Breast epithelium (tissue), 3 donors: Measurements from ENCODE around the gene SEPTIN1.

Source experiments
- CTCF ChIP-seq, 3 donors: fragments of 450-650 bp; IDR thresholded peaks; one replicate each; pipeline ENCODE4 v1.5.1; 2016 to 2017; ENCODE audit warnings: antibody characterized with exemption in 3 of 3, mild to moderate bottlenecking in 3 of 3, moderate library complexity in 3 of 3
- POLR2A ChIP-seq: fragments of 450-650 bp; IDR thresholded peaks from one replicate; pipeline ENCODE4 v1.6.1; 2016; ENCODE audit warnings: antibody characterized with exemption, mild to moderate bottlenecking, moderate library complexity
- POLR2AphosphoS5 ChIP-seq, 3 donors: sonication (generic); formaldehyde crosslinking; IDR thresholded peaks; one replicate each; pipeline ENCODE4 v1.6.1; 2017; ENCODE audit warnings: antibody characterized with exemption in 3 of 3

GRCh38 chr16:30382111-30382881, at the start of gene SEPTIN1:
- TF ChIP-seq POLR2A (no peak), CTCF (IDR thresholded peaks at IDR 0.05) (no peak), POLR2AphosphoS5 (IDR thresholded peaks at IDR 0.05) (no peak)
